ENCODE results near the gene COLEC11.

GRCh38 chr2:3681625-3682024, 86.7 kb downstream of the COLEC11 start:
- TF ChIP-seq, protein P1, sequence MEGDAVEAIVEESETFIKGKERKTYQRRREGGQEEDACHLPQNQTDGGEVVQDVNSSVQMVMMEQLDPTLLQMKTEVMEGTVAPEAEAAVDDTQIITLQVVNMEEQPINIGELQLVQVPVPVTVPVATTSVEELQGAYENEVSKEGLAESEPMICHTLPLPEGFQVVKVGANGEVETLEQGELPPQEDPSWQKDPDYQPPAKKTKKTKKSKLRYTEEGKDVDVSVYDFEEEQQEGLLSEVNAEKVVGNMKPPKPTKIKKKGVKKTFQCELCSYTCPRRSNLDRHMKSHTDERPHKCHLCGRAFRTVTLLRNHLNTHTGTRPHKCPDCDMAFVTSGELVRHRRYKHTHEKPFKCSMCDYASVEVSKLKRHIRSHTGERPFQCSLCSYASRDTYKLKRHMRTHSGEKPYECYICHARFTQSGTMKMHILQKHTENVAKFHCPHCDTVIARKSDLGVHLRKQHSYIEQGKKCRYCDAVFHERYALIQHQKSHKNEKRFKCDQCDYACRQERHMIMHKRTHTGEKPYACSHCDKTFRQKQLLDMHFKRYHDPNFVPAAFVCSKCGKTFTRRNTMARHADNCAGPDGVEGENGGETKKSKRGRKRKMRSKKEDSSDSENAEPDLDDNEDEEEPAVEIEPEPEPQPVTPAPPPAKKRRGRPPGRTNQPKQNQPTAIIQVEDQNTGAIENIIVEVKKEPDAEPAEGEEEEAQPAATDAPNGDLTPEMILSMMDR (conservative IDR thresholded peaks at IDR 0.05) = no peak
- TF ChIP-seq ZFX (IDR thresholded peaks at IDR 0.05) = no peak

Data from C4-2B (cell line).